ENCODE data around the gene DYNLT2.

DYNLT2 gene

GRCh38 chr6:169780571-169781091 lies 29.3 kb upstream of the DYNLT2 start:
- Histone ChIP-seq H3K79me2 (ENCODE audit: control insufficient read depth, insufficient read depth, low read length) (no peaks in the 10 kb centered on the region), H4K5ac (ENCODE audit: low read length) (no peak overlapping the region), H4K8ac (ENCODE audit: low read depth, low read length) (no peak overlapping the region), H3K56ac (ENCODE audit: low read length) (no peak overlapping the region), H2AK5ac (ENCODE audit: low read length) (no peak overlapping the region), H3K4me3 (ENCODE audit: low read length) (no peak overlapping the region), H3K27me3 (ENCODE audit: insufficient read depth, low read length, poor library complexity) (no peaks in the 10 kb centered on the region), H3K4me1 (ENCODE audit: control insufficient read depth, low read depth, low read length) (no peaks in the 10 kb centered on the region), H2BK15ac (replicated peaks; ENCODE audit: low read depth) (no peak overlapping the region), H3K79me1 (ENCODE audit: low read length) (no peaks in the 10 kb centered on the region), H3K4ac (ENCODE audit: low read depth, low read length) (no peak overlapping the region), H2BK120ac (ENCODE audit: low read depth, low read length) (no peak overlapping the region), H3K4me2 (ENCODE audit: low read length) (no peak overlapping the region), H2BK5ac (ENCODE audit: low read length) (no peak overlapping the region), H3K27ac (ENCODE audit: low read depth, low read length) (no peak overlapping the region), H3K18ac (ENCODE audit: low read length) (no peak overlapping the region), H3K36me3 (ENCODE audit: control insufficient read depth, insufficient read depth, low read length) (peaks cover 1% of the 10 kb centered on the region), H3K23ac (ENCODE audit: low read length) (no peak overlapping the region), H3K9ac (ENCODE audit: low read length) (no peak overlapping the region)
- DNase-seq = no peak
- WGBS (ENCODE audit: extremely low coverage, insufficient coverage, low lambda C conversion rate) = no CpG with 5 or more reads among the region's 11 CpGs

GRCh38 chr6:169779896-169780295 lies 28.5 kb upstream of the DYNLT2 start:
- Histone ChIP-seq H3K79me1 (ENCODE audit: low read length) (no peaks in the 10 kb centered on the region), H2BK15ac (replicated peaks; ENCODE audit: low read depth) (no peak overlapping the region), H3K4me1 (ENCODE audit: control insufficient read depth, low read depth, low read length) (no peaks in the 10 kb centered on the region), H2AK5ac (ENCODE audit: low read length) (no peak overlapping the region), H3K79me2 (ENCODE audit: control insufficient read depth, insufficient read depth, low read length) (no peaks in the 10 kb centered on the region), H3K36me3 (ENCODE audit: control insufficient read depth, insufficient read depth, low read length) (peaks cover 1% of the 10 kb centered on the region), H3K27ac (ENCODE audit: low read depth, low read length) (no peak overlapping the region), H3K4ac (ENCODE audit: low read depth, low read length) (no peak overlapping the region), H3K9ac (ENCODE audit: low read length) (no peak overlapping the region), H2BK5ac (ENCODE audit: low read length) (no peak overlapping the region), H3K4me3 (ENCODE audit: low read length) (no peak overlapping the region), H2BK120ac (ENCODE audit: low read depth, low read length) (no peak overlapping the region), H4K5ac (ENCODE audit: low read length) (no peak overlapping the region), H3K4me2 (ENCODE audit: low read length) (no peak overlapping the region), H3K18ac (ENCODE audit: low read length) (no peak overlapping the region), H3K56ac (ENCODE audit: low read length) (no peak overlapping the region), H3K27me3 (ENCODE audit: insufficient read depth, low read length, poor library complexity) (no peaks in the 10 kb centered on the region), H3K23ac (ENCODE audit: low read length) (no peak overlapping the region), H4K8ac (ENCODE audit: low read depth, low read length) (no peak overlapping the region)
- WGBS (ENCODE audit: extremely low coverage, insufficient coverage, low lambda C conversion rate) = no CpG with 5 or more reads among the region's 5 CpGs
- DNase-seq = no peak

GRCh38 chr6:169779092-169779815 lies 27.9 kb upstream of the DYNLT2 start:
- Histone ChIP-seq H3K18ac (ENCODE audit: low read length) (no peak overlapping the region), H2BK5ac (ENCODE audit: low read length) (no peak overlapping the region), H3K4me3 (ENCODE audit: low read length) (no peak overlapping the region), H4K8ac (ENCODE audit: low read depth, low read length) (no peak overlapping the region), H3K9ac (ENCODE audit: low read length) (no peak overlapping the region), H3K56ac (ENCODE audit: low read length) (no peak overlapping the region), H2BK120ac (ENCODE audit: low read depth, low read length) (no peak overlapping the region), H3K36me3 (ENCODE audit: control insufficient read depth, insufficient read depth, low read length) (peaks cover 1% of the 10 kb centered on the region), H3K4me2 (ENCODE audit: low read length) (no peak overlapping the region), H3K27me3 (ENCODE audit: insufficient read depth, low read length, poor library complexity) (no peaks in the 10 kb centered on the region), H2AK5ac (ENCODE audit: low read length) (no peak overlapping the region), H3K27ac (ENCODE audit: low read depth, low read length) (no peak overlapping the region), H3K79me2 (ENCODE audit: control insufficient read depth, insufficient read depth, low read length) (no peaks in the 10 kb centered on the region), H2BK15ac (replicated peaks; ENCODE audit: low read depth) (no peak overlapping the region), H4K5ac (ENCODE audit: low read length) (no peak overlapping the region), H3K79me1 (ENCODE audit: low read length) (no peaks in the 10 kb centered on the region), H3K4me1 (ENCODE audit: control insufficient read depth, low read depth, low read length) (no peaks in the 10 kb centered on the region), H3K4ac (ENCODE audit: low read depth, low read length) (no peak overlapping the region), H3K23ac (ENCODE audit: low read length) (no peak overlapping the region)
- no CpG with 5 or more reads among the region's 8 CpGs for WGBS (ENCODE audit: extremely low coverage, insufficient coverage, low lambda C conversion rate)
- DNase-seq = no peak

DNA sequence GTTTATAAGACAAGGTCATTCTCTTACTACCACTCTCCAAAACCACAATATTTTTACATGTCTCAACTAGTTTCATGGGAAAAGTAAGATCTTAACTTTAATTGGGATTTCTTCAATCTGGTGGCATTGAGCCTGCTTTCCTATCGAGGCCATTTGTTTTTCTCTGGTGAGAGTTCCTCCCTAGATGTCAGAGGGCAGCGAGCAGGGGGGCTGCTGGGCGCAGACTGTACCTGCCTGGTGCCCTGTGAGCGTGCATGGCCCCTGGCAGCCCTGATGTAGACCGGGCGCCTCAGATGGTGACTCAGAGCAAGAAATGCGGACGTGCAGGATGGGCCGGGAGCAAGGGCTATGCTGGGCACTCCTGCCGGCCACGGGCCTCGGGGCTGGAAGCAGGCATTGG lies 27.3 kb upstream of the DYNLT2 start:
- no peak overlapping the region for H3K4ac ChIP-seq (ENCODE audit: low read depth, low read length)
- no peak overlapping the region for H3K27ac ChIP-seq (ENCODE audit: low read depth, low read length)
- no CpG with 5 or more reads among the region's 12 CpGs for WGBS (ENCODE audit: extremely low coverage, insufficient coverage, low lambda C conversion rate)
- no peaks in the 10 kb centered on the region for H3K79me2 ChIP-seq (ENCODE audit: control insufficient read depth, insufficient read depth, low read length)
- no peak overlapping the region for H3K9ac ChIP-seq (ENCODE audit: low read length)
- H2BK15ac ChIP-seq (replicated peaks; ENCODE audit: low read depth) = no peak overlapping the region
- no peaks in the 10 kb centered on the region for H3K79me1 ChIP-seq (ENCODE audit: low read length)
- H4K8ac ChIP-seq (ENCODE audit: low read depth, low read length) = no peak overlapping the region
- no peak overlapping the region for H4K5ac ChIP-seq (ENCODE audit: low read length)
- no peaks in the 10 kb centered on the region for H3K27me3 ChIP-seq (ENCODE audit: insufficient read depth, low read length, poor library complexity)
- no peak overlapping the region for H3K18ac ChIP-seq (ENCODE audit: low read length)
- no peak overlapping the region for H3K4me2 ChIP-seq (ENCODE audit: low read length)
- no peak overlapping the region for H3K23ac ChIP-seq (ENCODE audit: low read length)
- H3K56ac ChIP-seq (ENCODE audit: low read length) = no peak overlapping the region
- H3K4me1 ChIP-seq (ENCODE audit: control insufficient read depth, low read depth, low read length) = no peaks in the 10 kb centered on the region
- no peak for DNase-seq
- no peak overlapping the region for H2BK120ac ChIP-seq (ENCODE audit: low read depth, low read length)
- H2BK5ac ChIP-seq (ENCODE audit: low read length) = no peak overlapping the region
- peaks cover 1% of the 10 kb centered on the region for H3K36me3 ChIP-seq (ENCODE audit: control insufficient read depth, insufficient read depth, low read length)
- no peak overlapping the region for H3K4me3 ChIP-seq (ENCODE audit: low read length)
- no peak overlapping the region for H2AK5ac ChIP-seq (ENCODE audit: low read length)

DNA sequence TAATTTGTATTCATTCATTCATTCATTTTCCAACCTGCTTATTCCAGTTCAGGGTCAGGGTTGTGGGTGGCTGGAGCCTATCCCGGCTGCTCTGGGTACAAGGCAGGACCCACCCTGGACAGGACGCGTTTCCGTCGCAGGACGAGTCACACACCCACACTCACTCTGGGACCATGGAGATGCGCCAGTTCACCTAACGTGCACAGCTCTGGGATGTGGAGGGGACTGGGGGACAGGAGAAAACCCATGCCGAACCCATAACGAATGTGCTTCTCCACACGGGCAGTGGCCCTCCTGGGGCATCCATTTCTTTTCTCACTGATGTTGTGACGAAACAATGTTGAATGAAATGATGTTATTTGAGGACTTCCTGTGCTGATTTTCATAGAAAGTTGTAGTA lies 26.5 kb upstream of the DYNLT2 start:
- no CpG with 5 or more reads among the region's 12 CpGs for WGBS (ENCODE audit: extremely low coverage, insufficient coverage, low lambda C conversion rate)
- peaks cover 1% of the 10 kb centered on the region for H3K36me3 ChIP-seq (ENCODE audit: control insufficient read depth, insufficient read depth, low read length)
- H2BK120ac ChIP-seq (ENCODE audit: low read depth, low read length) = no peak overlapping the region

GRCh38 chr6:169776379-169776778 lies 25.0 kb upstream of the DYNLT2 start:
- H3K4me2 ChIP-seq (ENCODE audit: low read length) = no peak overlapping the region
- peaks cover 3% of the 10 kb centered on the region for H3K36me3 ChIP-seq (ENCODE audit: control insufficient read depth, insufficient read depth, low read length)

More for the DNA sequence above, 26.5 kb upstream of the DYNLT2 start:
- Histone ChIP-seq H3K18ac (ENCODE audit: low read length) (no peak overlapping the region), H3K27me3 (ENCODE audit: insufficient read depth, low read length, poor library complexity) (no peaks in the 10 kb centered on the region), H3K4me2 (ENCODE audit: low read length) (no peak overlapping the region), H2BK5ac (ENCODE audit: low read length) (no peak overlapping the region), H3K4me1 (ENCODE audit: control insufficient read depth, low read depth, low read length) (no peaks in the 10 kb centered on the region), H3K56ac (ENCODE audit: low read length) (no peak overlapping the region), H2BK15ac (replicated peaks; ENCODE audit: low read depth) (no peak overlapping the region), H2AK5ac (ENCODE audit: low read length) (no peak overlapping the region), H3K4ac (ENCODE audit: low read depth, low read length) (no peak overlapping the region), H3K9ac (ENCODE audit: low read length) (no peak overlapping the region), H3K27ac (ENCODE audit: low read depth, low read length) (no peak overlapping the region), H4K8ac (ENCODE audit: low read depth, low read length) (no peak overlapping the region), H3K79me2 (ENCODE audit: control insufficient read depth, insufficient read depth, low read length) (no peaks in the 10 kb centered on the region), H3K79me1 (ENCODE audit: low read length) (no peaks in the 10 kb centered on the region), H3K23ac (ENCODE audit: low read length) (no peak overlapping the region), H4K5ac (ENCODE audit: low read length) (no peak overlapping the region), H3K4me3 (ENCODE audit: low read length) (no peak overlapping the region)
- no peak for DNase-seq

More at GRCh38 chr6:169776379-169776778, 25.0 kb upstream of the DYNLT2 start:
- no peak overlapping the region for H3K56ac ChIP-seq (ENCODE audit: low read length)
- H3K4me1 ChIP-seq (ENCODE audit: control insufficient read depth, low read depth, low read length) = no peaks in the 10 kb centered on the region
- no peaks in the 10 kb centered on the region for H3K79me1 ChIP-seq (ENCODE audit: low read length)
- H2BK120ac ChIP-seq (ENCODE audit: low read depth, low read length) = no peak overlapping the region
- H2AK5ac ChIP-seq (ENCODE audit: low read length) = no peak overlapping the region
- H3K27me3 ChIP-seq (ENCODE audit: insufficient read depth, low read length, poor library complexity) = no peaks in the 10 kb centered on the region
- no peak overlapping the region for H2BK15ac ChIP-seq (replicated peaks; ENCODE audit: low read depth)
- no peak overlapping the region for H4K8ac ChIP-seq (ENCODE audit: low read depth, low read length)
- H2BK5ac ChIP-seq (ENCODE audit: low read length) = no peak overlapping the region
- no peak overlapping the region for H3K23ac ChIP-seq (ENCODE audit: low read length)
- no peak overlapping the region for H3K4ac ChIP-seq (ENCODE audit: low read depth, low read length)
- no peaks in the 10 kb centered on the region for H3K79me2 ChIP-seq (ENCODE audit: control insufficient read depth, insufficient read depth, low read length)
- DNase-seq = no peak
- no CpG with 5 or more reads among the region's 13 CpGs for WGBS (ENCODE audit: extremely low coverage, insufficient coverage, low lambda C conversion rate)
- H4K5ac ChIP-seq (ENCODE audit: low read length) = no peak overlapping the region
- H3K27ac ChIP-seq (ENCODE audit: low read depth, low read length) = no peak overlapping the region
- H3K18ac ChIP-seq (ENCODE audit: low read length) = no peak overlapping the region
- H3K4me3 ChIP-seq (ENCODE audit: low read length) = no peak overlapping the region
- H3K9ac ChIP-seq (ENCODE audit: low read length) = no peak overlapping the region
